ENCODE results near the gene TANC1. TPM values are rescaled to one million over a fixed set of nuclear protein-coding genes. Genes with fewer than 3 reads are reported as not detected.
A peak's percentile ranks its signal among the peaks of the same experiment; 100 is the strongest.

TANC1 gene
- total RNA-seq, 4 donors from 2014 or later: 34.5 to 125 (median 47.0) TPM

DNA sequence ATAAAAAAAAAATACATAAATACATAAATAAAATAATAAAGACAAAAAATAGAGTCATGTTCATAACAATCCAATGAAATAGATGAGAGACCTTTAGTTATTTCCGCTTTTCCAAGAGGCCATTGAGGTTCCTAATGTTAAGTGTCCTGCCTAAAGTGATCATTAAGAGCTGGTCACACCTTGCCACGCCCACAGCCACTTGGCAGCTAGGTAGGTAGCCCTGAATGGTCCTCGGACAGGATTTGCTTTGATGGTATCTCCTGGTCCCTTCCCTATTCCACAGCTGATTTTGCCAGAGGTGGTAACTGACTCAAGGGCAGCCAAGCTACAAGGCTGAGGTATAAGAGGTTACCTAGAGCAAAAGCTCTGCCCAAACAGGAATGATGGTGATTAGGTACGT, 24.5 kb upstream of the TANC1 start:
- Histone ChIP-seq H3K4me1 (peaks cover 0 to under 1% (median 0%) of the 10 kb centered on the region in 4 donors), H3K27ac (no peak overlapping the region), H3K4me3 (no peak overlapping the region), H3K36me3 (no peaks in the 10 kb centered on the region), H3K9me3 (no peaks in the 10 kb centered on the region), H3K27me3 (no peaks in the 10 kb centered on the region)
- intact Hi-C loops (cut with DNase I; ENCODE audit: low total_unique reads) (no loop called here), in situ Hi-C loops (cut with MboI; ENCODE audit: low pct_ligation_motif_present in 1 of 4, low pct_unique_long_range_greater_than_20kb in 1 of 4, low sequenced_read_pairs in 3 of 4) (no loop called here)
- no peak for DNase-seq
- WGBS, 2 donors (ENCODE audit: low coverage in 1 of 2): 77 to 83% methylated on average over 4 of the region's 4 CpGs
- TF ChIP-seq POLR2AphosphoS5 (IDR thresholded peaks at IDR 0.05) (no peak), EP300 (IDR thresholded peaks at IDR 0.05; ENCODE audit: low read depth) (no peak), POLR2A (IDR thresholded peaks at IDR 0.05) (no peak)
- TF ChIP-seq, protein P1, sequence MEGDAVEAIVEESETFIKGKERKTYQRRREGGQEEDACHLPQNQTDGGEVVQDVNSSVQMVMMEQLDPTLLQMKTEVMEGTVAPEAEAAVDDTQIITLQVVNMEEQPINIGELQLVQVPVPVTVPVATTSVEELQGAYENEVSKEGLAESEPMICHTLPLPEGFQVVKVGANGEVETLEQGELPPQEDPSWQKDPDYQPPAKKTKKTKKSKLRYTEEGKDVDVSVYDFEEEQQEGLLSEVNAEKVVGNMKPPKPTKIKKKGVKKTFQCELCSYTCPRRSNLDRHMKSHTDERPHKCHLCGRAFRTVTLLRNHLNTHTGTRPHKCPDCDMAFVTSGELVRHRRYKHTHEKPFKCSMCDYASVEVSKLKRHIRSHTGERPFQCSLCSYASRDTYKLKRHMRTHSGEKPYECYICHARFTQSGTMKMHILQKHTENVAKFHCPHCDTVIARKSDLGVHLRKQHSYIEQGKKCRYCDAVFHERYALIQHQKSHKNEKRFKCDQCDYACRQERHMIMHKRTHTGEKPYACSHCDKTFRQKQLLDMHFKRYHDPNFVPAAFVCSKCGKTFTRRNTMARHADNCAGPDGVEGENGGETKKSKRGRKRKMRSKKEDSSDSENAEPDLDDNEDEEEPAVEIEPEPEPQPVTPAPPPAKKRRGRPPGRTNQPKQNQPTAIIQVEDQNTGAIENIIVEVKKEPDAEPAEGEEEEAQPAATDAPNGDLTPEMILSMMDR (IDR thresholded peaks at IDR 0.05): no peak

DNA sequence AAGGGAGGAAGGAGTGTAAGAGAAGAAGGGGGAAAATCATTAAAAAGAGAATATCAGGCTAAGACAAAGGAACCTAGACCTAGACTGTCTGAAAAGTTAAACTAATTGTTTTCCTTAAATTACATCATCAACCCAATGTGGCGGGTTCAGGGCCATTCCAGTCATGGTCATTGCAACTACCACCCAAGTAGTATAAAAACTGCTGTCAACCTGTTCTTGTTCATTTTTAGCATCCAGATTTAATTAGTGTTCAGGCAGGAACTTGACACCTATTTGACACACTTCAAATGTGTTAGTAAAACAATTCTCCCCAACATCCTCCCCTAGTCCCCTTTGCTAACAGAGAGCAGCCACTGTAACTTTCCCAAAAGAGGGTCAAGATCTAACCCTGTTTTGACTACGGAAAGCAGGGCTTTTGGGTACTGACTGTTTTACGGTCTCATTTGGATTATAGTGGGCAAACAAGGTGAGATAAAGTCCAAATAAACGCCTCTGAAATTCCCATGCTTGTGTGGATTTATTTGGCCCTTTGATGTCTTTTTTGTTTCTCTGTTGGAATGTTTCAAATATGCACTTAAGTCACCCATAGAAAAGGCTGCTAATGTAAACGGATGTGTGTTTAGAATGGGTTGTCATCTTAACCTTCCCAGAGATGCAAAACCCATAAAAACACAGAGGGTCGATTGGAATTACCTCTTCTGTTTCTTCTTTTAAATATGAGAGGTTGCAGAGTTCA, 19.3 kb upstream of the TANC1 start:
- TF ChIP-seq EP300 (IDR thresholded peaks at IDR 0.05; ENCODE audit: low read depth) (no peak), POLR2A (IDR thresholded peaks at IDR 0.05) (no peak), POLR2AphosphoS5 (IDR thresholded peaks at IDR 0.05) (no peak)
- TF ChIP-seq, protein P1 (IDR thresholded peaks at IDR 0.05): no peak
- no peak for DNase-seq
- H3K27me3 ChIP-seq: no peaks in the 10 kb centered on the region
- peaks cover 8 to 17% (median 12%) of the 10 kb centered on the region in 4 donors for H3K4me1 ChIP-seq
- in situ Hi-C loops (cut with MboI; ENCODE audit: low pct_ligation_motif_present in 1 of 4, low pct_unique_long_range_greater_than_20kb in 1 of 4, low sequenced_read_pairs in 3 of 4): no loop called here
- no peaks in the 10 kb centered on the region for H3K36me3 ChIP-seq
- H3K4me3 ChIP-seq: no peak overlapping the region
- H3K9me3 ChIP-seq: no peaks in the 10 kb centered on the region
- intact Hi-C loops (cut with DNase I; ENCODE audit: low total_unique reads): no loop called here
- no peak overlapping the region for H3K27ac ChIP-seq
- WGBS, 2 donors (ENCODE audit: low coverage in 1 of 2): 32 to 56% methylated on average over 3 to 6 of the region's 6 CpGs

GRCh38 chr2:158953454-158953853, 15.0 kb upstream of the TANC1 start:
- no peaks in the 10 kb centered on the region for H3K9me3 ChIP-seq
- no peaks in the 10 kb centered on the region for H3K36me3 ChIP-seq
- peak overlapping the region; percentile 75 to 84 (median 80) for H3K27ac ChIP-seq
- DNase-seq: no peak
- H3K4me3 ChIP-seq: no peak overlapping the region
- in situ Hi-C loops (cut with MboI; ENCODE audit: low pct_ligation_motif_present in 1 of 4, low pct_unique_long_range_greater_than_20kb in 1 of 4, low sequenced_read_pairs in 3 of 4): no loop called here
- WGBS, 2 donors (ENCODE audit: low coverage in 1 of 2): 3 to 19% methylated on average over 4 of the region's 4 CpGs
- H3K27me3 ChIP-seq: no peaks in the 10 kb centered on the region
- intact Hi-C loops (cut with DNase I; ENCODE audit: low total_unique reads): no loop called here
- H3K4me1 ChIP-seq: peaks cover 8 to 29% (median 21%) of the 10 kb centered on the region in 4 donors
- no peak for TF ChIP-seq EP300 (IDR thresholded peaks at IDR 0.05; ENCODE audit: low read depth)
- TF ChIP-seq POLR2AphosphoS5 (IDR thresholded peaks at IDR 0.05): no peak
- TF ChIP-seq, protein P1 (IDR thresholded peaks at IDR 0.05): no peak
- no peak for TF ChIP-seq POLR2A (IDR thresholded peaks at IDR 0.05)

- peak; percentile 55 for TF ChIP-seq EP300 (IDR thresholded peaks at IDR 0.05; ENCODE audit: low read depth)
- TF ChIP-seq, protein P1 (IDR thresholded peaks at IDR 0.05): no peak
- TF ChIP-seq POLR2A (IDR thresholded peaks at IDR 0.05): no peak
- peak; percentile 54 to 73 (median 71) for TF ChIP-seq POLR2AphosphoS5 (IDR thresholded peaks at IDR 0.05)
- in situ Hi-C loops (cut with MboI; ENCODE audit: low pct_ligation_motif_present in 1 of 4, low pct_unique_long_range_greater_than_20kb in 1 of 4, low sequenced_read_pairs in 3 of 4): no loop called here
- intact Hi-C loops (cut with DNase I; ENCODE audit: low total_unique reads): no loop called here
- H3K27ac ChIP-seq: peak overlapping the region; percentile 75 to 84 (median 80)
- WGBS, 2 donors (ENCODE audit: low coverage in 1 of 2): 13 to 25% methylated on average over 3 to 5 of the region's 5 CpGs
- no peaks in the 10 kb centered on the region for H3K36me3 ChIP-seq
- no peaks in the 10 kb centered on the region for H3K27me3 ChIP-seq
- peaks cover 8 to 28% (median 21%) of the 10 kb centered on the region in 4 donors for H3K4me1 ChIP-seq
- no peak overlapping the region for H3K4me3 ChIP-seq
- H3K9me3 ChIP-seq: no peaks in the 10 kb centered on the region
- peak; percentile 88 for DNase-seq
Measured at GRCh38 chr2:158953926-158954763, 14.3 kb upstream of the TANC1 start.

Data from transverse colon (tissue), 4 donors.